Activated T-cell treated with anti-CD3 and anti-CD28 coated beads, Interleukin-2, amount 50 U/mL, for 48 hours (primary cell): ENCODE data around the gene FHOD3.

Experiments used
- DNase-seq, 2 experiments: peaks; one replicate each; pipeline ENCODE4 v3.0.0-alpha.2; 2020

Gene FHOD3

DNA sequence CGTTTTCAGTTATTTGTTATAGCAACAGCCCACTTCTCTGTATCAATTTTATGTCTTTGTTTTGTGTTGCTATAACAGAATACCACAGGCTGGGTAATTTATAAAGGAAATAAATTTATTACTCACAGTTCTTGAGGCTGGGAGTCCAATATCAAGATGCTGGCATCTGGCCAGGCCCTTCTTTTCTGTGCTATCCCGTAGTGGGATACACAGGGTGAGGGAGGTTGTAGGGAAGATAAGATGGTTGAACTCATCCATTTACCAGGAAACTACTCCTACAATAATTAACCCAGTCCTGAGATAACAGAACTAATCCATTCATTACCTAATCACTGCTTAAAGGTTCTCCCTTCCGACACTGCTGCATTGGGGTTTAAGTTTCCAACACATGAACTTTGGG is 310.6 kb downstream of the FHOD3 start:
- no peak for DNase-seq

DNA sequence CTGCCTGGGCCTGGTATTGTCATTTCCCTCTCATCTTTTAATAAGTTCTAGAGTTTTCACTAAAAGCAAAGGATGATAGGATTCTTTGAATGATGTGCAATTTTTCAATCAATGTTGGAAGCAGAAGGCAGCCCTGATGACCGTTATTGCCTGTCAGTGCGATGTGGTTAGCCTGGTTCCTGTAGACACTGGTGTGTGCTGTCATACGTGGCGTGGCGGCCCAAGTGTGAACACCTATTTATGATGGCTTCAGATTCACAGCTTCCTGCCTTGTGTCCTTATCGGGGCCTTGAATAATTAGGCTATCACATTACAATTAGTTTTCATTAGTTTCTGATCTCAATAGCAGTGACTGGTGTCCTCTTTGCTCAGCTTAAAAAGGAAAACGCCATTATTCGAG is 312.7 kb downstream of the FHOD3 start:
- no peak for DNase-seq

DNA sequence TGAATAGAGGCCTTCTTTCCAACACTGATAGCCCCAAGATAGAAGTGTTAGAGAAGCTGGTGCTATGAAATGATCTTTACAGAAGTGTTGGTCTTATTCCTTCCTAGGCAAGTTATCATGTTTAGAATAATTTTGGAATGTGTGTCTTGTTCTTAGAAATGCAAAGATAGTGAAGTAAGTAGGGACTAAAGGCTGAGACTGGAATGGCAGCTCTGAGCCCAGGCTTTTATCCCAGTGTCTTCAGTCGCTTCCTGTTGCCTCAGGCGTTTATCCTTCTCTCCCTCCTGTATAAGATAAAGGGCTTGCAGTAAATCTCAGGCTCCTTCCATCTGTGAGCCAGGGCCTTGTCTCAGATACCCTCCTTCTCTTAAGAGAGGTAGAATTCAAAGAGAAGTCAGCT is 313.1 kb downstream of the FHOD3 start:
- no peak for DNase-seq

DNA sequence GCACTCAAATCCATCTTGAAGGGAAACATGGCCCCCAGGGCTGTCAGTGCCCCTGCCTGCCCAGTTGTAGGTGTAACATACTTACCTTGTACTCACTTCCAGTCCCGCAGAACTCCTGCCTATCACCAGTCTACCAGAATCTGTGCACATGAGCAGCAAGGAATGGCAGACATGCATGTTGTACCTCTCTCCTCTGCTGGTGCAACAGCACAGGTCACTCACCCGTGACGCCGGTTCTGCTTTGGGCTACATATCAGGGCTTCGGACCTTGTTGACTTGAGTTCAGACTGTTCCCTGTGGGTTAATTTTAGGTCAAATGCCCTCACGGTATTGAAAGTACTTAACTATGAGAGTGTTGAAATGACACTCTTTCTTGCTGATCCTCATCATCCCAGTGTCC is 315.6 kb downstream of the FHOD3 start:
- no peak for DNase-seq

DNA sequence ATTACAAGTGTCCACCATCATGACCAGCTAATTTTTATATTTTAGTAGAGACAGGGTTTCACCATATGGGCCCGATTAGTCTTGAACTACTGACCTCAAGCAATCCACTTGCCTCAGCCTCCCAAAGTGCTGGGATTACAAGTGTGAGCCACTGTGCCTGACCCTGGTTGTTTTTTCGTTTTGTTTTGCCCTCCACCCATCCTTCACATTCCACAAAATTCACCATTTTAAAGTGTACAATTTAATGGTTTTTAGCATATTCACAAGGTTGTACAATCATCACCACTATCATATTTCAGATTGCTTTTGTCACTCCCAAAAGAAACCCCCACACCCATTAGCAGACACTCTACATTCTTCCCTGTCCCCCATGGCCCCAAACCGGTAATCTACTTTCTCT is 316.3 kb downstream of the FHOD3 start:
- no peak for DNase-seq

DNA sequence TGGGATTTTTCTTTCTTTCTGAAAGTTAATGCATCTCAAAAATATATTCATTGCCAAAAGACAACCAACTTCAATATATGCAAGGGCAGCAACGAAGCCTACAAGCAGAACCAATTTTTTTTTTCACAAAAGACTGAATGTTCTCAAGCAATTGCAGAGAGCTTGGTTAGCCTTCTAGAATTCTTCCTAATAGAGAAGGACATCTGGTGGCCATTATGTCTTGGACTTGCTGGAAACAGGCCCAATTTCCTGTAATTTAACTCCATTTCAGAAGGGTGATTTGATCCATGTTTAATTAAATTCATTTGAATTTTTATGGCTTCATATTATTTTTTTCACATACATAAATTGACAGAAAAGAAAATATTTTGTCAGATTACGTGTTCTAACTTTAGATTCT is 323.3 kb downstream of the FHOD3 start:
- DNase-seq, result no peak

DNA sequence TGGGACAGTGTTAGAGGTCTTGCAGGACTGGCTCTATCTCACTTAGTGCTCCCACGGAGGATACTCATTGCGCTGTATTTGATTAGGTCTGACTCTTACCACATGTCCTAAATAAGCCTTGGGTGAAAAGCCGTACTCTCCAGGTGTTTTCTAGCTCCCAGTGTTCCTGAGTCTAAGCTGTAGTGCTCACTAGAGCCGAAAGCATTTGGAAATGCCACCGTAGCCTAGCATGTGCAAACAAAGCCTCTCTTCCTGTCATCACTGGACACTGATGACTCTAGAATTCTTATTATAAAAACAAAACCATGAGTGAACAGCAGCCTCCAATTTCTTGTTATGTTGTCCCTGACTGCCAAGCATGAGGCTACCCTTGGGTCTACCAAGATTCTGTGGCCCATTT is 325.1 kb downstream of the FHOD3 start:
- DNase-seq, result no peak

DNA sequence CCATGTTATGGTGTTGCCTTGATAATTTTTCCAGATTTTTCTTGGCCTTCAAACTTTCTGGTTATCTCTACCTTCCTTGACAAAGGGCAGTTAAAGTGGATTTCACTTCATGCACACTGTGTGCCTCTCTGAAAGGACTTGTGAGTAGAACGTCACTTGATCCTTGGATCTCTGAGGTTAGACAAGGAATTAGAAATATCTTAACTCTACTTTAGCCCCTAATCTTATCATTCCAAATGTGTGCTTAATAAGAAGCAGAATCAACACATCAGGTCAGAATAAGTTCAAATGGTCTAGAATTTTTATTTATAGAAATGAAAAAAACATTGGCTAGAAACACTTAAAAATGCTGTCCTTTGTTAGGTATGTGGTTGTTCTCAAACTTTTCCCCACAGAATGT is 325.6 kb downstream of the FHOD3 start:
- no peak for DNase-seq

DNA sequence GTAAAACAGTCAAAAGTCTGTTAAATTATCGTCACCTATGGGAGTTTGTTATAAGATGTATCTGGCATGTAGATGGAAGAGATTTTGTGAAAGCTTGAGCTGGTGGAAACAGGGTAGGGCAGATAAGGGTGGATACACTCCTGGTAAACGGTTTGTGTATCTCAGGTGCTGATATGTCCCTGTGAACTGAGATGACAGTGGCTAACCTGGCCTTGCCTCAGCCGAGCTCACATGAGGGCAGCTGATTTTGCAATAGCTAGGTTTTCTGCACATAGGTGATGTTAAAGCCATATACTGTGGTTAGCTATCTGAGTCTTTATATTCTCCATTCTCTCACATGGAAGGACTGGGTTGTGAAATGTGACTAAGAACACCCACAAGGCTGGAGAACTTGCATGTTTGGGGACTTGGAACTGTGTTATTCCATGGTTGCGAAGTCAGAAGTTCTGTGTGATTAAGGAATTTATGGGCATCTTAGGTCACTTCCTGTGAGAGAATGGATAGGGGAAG is 326.2 kb downstream of the FHOD3 start:
- no peak for DNase-seq

DNA sequence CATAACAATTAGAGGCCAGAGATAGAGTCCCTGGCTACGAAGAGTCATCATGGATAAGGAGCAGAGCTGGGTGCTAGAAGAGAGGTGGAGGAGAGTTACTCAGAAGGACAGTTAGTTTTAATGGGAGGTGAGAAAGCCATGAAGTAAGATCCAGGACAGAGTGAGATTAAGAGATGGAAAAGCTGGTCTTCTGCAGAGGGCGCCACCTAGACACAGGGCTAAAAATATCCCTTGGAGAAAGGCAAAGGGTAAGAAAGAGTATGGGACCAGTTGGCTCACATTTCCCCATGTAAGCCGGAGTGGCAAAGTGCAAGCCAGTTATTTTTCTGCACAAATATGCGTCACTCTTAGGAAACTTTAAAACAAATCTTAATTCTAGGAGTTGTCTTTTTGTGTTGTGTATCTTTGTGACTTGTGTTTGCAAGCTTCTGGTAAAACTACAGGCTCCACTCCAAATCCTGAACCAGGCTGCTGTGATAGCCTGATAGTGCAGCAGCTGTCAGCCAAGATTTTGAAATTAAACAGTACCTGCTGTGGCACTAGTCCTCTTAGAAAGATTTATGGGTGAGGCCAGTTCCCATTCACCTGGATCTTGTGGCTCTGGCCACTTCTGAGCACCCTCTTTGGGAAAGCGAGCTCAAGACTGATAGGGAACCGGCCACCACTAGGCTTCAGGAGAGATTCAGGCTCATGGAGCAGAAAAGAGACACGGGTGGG is 327.1 kb downstream of the FHOD3 start:
- DNase-seq, result no peak

DNA sequence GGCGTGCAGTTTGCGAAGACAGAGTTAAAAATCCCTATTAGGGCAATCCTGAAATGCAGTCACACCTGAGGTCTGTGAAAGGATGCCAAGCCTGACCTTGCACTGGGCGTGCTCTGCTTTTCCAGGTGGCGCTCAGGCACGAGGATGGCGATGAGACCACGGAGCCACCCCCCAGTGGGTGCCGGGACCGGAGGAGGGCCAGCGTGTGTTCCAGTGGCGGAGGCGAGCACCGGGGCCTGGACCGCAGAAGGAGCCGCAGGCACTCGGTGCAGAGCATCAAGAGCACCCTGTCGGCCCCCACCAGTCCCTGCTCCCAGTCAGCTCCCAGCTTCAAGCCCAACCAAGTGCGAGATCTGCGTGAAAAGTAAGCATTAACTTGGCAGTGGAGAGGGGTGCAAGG is 327.9 kb downstream of the FHOD3 start:
- no peak for DNase-seq

DNA sequence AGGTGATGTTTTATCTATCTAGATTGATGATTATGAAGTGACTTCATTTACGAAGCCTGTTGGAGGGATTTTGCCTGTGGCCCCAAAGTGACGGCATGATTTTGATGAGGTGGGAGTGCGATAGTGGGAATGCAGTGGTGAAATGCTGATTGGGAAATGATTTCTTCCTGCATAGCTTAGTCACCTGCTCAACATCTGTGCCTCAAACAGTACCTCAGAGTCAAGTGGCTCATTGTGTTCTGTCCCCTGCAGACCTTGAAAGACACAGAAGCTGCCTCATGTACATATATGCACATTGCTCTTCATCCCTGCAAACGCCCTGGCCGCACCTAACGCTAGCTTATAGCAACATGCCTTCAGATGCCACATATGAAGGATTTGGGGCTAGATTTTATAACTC is 330.1 kb downstream of the FHOD3 start:
- DNase-seq, result no peak

DNA sequence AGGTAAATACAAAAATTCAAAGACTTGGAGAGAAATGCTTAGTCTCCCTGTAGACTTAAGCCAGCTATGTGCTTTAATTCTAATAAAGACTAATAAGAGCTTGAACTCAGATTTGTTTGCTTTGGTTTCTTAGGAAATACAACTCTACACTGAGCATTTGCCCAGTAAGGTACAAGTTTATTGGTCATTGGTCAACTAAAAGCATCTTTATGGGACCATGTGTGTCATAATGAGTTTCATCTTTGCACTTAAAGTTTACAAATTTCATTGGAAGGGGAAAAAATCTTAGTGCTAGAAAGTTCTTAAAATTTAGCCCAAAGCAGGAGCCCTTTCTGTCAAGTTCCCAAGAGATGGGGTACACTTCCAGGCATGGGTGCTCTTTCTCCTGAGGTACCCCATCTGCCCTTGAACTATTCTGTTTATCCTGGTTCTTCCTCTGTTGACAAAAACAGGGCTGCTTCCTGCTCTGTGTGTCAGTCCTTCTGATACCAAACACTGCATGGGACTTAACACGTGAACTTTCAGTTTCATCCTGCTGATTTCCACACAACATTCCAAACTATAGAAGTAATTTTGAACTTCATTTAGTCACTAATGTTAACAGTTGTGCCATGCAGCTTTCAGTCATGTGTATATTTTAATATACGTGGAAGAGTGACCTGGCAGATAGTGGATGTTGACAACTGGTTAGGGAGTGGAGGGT is 331.1 kb downstream of the FHOD3 start:
- DNase-seq, result no peak

DNA sequence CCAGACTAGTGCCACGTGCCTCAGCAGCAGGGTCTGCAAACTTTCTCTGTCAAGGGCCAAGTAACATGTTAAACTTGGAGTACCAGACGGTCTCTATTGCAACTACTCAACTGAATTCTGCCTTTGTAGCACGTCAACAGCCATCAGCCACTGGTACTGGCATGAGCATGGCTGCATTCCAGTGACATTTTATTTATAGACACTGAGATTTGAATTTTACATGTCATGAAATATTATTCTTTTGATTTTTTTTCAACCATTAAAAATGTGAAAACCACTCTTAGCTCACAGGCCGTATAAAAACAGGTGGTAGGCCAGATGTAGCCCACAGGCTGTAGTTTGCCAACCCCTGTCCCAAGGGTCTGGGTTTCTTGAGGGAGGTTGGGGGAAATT is 331.6 kb downstream of the FHOD3 start:
- no peak for DNase-seq

DNA sequence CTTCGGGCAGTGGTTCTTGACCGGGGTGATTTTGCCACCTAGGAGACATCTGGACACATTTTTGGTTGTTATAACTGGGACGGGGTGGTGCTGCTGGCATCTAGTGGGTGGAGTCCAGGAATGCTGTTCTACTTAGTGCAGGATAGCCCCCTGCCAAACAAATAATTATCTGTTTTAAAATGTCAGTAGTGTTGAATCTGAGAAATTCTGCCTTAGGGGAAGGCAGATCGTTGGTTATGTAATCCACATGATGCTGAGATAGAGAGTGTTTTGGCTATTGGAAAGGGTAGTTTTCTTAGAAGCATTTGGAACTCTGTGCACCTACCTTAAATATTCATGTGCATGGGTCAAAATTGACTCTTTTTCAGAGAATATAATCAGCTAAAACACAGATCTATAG is 332.3 kb downstream of the FHOD3 start:
- no peak for DNase-seq

DNA sequence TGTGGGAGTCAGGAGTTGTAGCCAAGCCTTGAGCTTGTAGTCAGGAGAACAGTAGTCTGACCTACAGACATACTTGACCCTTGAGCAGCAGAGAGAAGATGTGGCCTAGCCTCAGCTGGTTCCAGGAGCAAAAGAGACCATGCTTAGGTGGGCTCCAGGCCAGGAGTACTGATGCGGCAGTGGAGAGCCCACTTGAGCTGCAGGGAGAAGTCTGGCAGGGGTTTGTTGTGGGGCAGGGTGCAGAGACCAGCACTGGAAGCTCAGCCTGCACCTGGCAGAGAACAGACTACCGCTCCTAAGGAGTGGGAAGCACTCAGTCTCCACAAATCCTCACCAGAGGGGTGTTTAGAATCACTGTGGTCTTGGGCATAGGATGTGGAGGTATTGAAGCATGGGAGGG is 333.4 kb downstream of the FHOD3 start:
- DNase-seq, result no peak

DNA sequence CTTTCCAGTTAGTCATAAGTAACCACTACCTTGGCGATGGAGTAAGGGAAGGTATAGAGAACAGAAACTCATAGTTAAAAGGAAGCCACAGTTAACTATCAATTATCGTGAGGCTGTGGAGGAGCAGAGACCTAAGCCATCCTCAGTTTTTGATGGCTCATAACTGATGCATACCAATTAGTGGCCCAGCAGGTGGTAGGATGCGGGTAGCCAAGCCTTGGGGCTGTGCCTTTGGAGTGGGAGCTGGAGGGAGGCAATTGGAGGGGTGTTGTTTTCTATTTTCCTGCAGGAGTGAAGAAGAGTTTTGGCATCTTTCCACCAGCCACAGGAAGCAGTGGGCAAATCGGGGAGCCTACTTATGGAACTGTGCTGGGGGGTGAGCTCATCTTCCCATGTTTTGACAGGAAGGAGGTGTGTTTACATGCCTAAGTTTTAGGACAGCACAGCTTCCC is 336.5 kb downstream of the FHOD3 start:
- no peak for DNase-seq

DNA sequence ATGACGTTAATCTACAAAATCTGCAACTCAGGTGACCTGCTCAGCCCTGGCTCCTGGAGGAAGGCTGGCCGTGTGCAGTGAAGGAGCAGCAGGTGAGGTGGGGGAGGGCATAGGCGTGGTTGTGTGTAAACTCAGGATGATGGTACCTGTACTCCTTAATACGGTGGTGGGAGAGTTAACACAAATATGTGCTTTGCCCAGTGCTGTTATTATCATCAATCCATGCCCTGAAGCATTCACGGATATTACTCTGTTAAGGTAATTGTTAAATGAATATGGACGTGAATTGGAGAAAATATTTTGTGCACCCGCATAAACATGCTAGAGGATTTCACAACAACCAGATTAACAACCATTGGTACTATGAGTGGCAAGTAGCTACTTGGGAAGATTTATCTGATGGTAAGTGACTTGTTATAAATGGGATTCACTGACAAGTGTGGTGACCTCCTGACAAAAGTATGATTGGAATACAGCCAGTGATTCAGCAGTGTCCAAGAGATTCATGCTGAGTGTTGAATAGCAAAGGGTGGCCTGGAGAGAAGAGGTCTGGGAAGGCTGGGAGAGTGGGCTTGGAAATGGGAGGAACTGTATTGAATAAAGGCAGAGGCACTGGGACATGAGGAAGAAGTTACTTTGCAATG is 337.2 kb downstream of the FHOD3 start:
- no peak for DNase-seq

DNA sequence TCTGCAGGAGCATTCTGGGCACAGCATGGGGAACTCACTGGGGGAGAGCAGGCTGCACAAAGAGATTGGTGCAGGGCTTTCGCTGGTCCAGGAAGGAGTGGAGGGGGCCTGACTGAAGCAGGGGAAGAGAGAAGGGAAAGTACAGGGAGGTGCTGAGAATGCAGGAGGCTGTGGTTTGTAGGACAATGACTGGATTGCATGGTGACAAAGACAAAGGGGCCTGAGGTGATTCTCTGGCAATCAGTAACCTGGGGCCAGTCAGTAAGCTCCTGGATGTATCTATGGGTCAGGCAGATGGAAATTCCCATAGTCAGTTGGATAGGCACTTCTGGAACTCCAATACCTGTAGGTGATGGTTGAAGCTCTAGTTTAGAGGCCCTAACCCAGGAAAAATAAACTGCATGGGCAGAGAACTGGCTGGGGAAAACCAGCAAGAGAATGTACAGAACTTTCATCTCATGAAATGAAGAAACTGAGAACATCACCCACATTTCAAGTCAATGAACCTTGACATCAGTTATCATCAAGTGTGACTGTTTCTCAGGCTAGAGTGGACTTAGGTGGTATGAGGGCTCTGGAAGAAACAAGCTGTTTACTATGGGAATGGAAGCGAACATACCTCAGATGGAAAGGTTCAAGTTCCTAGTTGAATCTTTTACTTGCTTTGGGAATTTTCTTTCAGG is 338.0 kb downstream of the FHOD3 start:
- DNase-seq, result no peak

DNA sequence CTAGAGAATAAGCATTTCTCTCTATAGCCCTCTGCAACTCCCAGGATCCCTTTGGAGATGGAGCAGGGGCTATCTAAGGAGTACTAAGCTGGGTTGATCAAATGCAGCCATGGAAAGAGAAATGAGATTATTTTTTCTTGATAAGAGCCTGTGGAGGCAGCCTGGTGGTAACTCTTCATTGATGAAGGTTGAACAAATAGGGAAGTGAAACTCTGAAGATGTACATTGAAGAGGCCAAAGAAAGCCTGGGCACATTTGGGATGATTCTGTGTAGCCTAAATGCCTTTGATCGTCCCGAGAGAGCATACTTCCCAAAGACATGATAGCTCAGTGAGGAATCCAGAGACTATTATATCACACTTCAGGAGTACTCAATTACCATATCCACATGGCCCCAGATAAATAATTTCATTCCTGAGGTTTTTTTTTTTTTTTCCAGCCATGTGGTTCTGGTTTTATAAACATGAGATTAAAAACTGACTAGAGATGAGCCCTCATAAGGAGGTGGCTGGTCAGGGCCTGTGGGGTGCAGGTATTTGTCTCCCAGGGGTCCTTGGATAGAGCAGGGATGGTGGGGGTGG is 338.8 kb downstream of the FHOD3 start:
- DNase-seq, result no peak

DNA sequence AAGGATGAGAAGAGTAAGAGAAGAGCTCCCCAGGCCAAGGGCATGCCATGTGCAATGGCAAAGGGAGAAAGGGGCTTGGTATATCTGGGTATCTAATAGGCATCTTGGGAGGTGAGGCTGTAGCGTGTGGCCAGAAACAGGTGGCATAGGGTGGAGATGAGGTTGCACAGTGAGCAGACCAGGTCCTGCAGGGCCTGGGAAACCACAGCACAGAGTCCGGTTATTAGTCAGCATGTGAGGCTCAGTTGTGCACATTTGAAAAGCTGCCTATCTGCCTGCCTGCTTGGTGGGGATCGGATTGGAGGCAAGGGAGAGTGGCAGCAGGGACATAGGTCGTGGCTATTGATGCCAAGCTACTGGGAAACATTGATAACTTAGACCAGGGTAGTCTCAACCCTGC is 340.7 kb downstream of the FHOD3 start:
- no peak for DNase-seq

DNA sequence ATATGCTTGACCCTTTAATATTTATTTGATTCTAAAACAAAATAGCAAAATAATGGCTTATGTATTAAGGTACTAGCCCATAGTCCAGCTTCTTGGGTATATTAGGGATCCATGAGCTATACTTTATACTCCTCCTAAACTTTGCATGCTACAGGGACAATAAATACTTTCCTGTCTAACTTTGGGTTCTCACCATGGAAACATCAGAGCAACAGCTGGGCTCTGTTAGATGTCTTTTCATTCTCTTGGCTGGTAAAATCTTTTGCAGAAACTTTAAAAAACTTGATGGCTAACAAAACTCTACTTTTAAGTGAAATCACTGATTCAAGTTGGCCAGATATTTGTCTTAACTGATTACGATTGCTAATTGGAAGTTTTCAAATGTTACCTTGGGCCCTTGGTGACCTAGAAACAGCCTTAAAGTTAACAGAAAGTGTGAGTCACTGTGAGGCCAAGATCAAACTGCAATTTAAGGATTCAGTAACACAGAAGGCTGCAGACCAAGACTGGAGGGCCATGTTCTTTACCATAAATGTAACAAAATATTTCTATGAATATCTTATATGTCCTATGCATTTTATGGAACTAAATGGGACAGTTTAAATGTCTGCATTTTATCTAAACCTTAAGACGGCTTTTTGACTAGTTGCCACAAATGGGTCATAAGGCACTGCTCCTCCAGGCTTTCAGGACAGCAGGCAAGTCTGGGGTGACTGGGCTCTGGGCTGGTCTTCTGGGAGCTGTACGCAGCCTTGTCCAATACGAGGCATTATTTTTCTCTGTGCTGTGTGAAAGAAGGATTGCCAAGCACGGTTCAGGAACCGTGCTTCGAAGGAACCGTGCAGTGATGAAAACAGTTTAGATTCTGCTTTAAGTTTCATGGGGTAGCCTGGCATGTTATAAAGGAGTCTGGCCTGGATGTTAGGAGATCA is 342.8 kb downstream of the FHOD3 start:
- no peak for DNase-seq
